ENCODE results near the gene LRP2BP.

The LRP2BP gene

DNA sequence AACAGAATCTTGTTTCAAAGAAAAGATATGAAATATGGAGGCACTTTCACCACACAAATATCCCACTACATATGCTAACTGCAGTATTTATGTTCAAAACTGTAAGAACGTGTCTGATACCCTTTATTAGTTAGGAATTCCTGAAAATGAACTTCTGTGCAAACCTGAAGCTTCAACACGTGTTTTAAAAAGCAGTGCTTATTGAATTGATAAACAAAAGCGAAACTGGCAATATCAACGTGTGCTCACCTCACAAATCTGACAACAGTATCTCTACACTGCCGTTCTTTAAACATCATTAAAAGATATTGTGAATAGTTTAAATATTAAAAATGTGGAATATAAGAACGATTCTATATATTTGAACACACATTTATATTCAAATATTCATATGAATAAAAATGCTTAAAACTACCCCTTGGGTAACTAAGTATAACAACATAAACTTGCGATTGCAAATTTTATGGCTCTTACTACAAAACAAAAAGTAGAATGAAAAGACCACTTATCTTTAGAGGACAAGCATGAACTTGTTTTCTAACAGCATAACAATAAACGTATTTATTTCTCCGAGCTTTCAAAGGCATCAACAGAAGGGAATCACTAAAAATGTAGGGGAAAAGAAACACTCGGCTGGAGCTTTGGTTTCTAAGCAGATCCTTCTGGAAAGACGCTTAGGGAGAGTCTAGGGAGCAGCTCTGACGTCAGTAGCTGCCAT is at the start of gene LRP2BP:
LRP2BP (minus strand) TSS at position 687 of the 718 bp plus-strand sequence. CDS start 17,738 bp downstream, outside the sequence.
- DNase-seq, result no peak

GRCh38 chr4:185445209-185445608 is 49.5 kb upstream of the LRP2BP start:
- DNase-seq, result no peak

- DNase-seq, result no peak
These were observed 45.8 kb upstream of the LRP2BP start for GRCh38 chr4:185441479-185441878.

GRCh38 chr4:185437809-185438208 is 42.1 kb upstream of the LRP2BP start:
- no peak for DNase-seq

- no peak for DNase-seq
These were observed 39.7 kb upstream of the LRP2BP start for GRCh38 chr4:185435466-185435865.

DNA sequence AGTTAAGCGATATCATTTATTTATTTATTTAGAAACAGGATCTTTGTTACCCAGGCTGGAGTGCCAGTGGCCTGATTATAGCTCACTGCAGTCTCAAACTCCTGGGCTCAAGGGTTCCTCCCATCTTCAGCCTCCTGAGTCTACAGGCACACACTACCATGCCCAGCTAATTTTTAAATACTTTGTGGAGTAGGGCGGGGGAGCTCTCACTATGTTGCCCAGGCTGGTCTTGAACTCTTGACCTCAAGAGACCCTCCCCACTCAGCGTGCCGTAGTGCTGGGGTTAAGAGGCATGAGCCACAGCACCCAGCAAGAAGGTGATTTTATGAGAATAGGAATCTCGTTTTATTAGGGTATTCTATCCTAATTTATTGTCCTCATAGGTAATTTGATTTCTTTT is 33.9 kb upstream of the LRP2BP start:
- DNase-seq, result no peak

- DNase-seq, result no peak
These were observed 31.4 kb upstream of the LRP2BP start for GRCh38 chr4:185426960-185427688.

GRCh38 chr4:185425647-185426352 is 30.1 kb upstream of the LRP2BP start, which contains the start of gene UFSP2:
UFSP2 (minus strand) TSS chr4:185425964; CDS start chr4:185425868, 96 bp downstream.
- peak; percentile 89 for DNase-seq

GRCh38 chr4:185424905-185425646 is 29.4 kb upstream of the LRP2BP start:
- peak; percentile 6 for DNase-seq

- no peak for DNase-seq
These were observed 25.8 kb upstream of the LRP2BP start for GRCh38 chr4:185421366-185422124.

GRCh38 chr4:185416955-185417354 is 21.2 kb upstream of the LRP2BP start:
- no peak for DNase-seq

GRCh38 chr4:185412412-185412811 is 16.7 kb upstream of the LRP2BP start:
- no peak for DNase-seq

DNA sequence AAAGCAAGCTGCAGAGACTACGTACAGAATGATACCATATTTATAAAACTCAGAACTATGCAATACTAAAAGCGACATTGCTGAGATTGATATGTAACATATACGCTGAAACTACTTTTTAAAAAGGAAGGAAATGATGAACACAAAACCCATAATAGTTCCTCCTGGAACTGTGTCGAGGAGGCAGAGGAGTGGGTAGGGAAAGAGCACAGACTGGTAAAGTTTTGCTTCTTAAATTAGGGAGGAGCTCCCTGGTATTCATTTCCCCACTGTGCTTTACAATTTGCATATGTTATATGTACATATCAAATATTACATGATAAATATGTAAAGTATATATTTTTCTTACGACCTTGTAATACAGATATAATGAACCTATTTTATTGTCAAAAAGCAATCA is 16.1 kb upstream of the LRP2BP start:
- DNase-seq, result no peak

GRCh38 chr4:185408432-185408831 is 12.7 kb upstream of the LRP2BP start:
- no peak for DNase-seq

- no peak for DNase-seq
These were observed 9.7 kb upstream of the LRP2BP start for GRCh38 chr4:185405296-185405999.

GRCh38 chr4:185404031-185404430 is 8.3 kb upstream of the LRP2BP start:
- no peak for DNase-seq

DNA sequence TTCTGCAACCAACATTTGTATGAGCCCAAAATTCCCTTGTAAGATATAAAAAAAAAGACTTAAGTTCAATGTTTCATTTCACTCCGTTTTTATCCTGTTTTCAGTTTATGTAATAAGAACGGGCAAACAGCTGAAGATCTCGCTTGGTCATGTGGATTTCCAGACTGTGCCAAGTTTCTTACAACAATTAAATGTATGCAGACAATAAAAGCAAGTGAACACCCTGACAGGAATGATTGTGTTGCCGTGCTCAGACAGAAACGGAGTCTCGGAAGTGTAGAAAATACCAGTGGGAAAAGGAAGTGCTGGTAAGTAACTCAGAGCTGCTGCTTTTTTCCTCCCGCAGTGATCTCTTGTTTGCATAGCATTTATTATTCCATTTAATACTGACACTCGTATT is 3.7 kb upstream of the LRP2BP start:
- no peak for DNase-seq

GRCh38 chr4:185398618-185399017 is 2.9 kb upstream of the LRP2BP start:
- no peak for DNase-seq

DNA sequence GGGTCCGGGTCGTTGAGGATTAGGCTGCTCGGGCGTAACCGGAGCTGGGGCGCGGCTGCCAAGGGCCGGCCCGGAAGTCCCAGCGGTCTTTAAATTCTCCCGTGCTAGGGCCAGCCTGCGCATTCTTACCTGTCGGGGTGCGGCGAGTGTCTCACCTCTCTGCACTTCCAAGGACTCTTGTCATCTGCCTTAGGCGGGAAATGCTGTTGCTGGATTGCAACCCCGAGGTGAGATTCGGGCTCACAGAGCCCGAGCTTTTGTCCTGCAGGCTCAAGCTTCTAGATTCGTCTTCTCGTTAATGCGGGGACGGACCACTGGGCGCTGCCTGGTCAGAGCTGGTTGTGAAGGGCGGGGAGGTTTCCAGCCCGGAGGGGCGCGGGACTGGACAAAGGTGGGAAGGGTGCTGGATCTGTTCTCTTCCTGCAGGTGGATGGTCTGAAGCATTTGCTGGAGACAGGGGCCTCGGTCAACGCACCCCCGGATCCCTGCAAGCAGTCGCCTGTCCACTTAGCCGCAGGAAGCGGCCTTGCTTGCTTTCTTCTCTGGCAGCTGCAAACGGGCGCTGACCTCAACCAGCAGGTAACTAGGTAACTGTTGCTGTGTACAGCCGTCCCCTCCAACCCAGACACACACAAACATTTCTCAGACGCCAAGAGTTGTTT is 1.1 kb upstream of the LRP2BP start, which contains the start of gene ANKRD37:
ANKRD37 (plus strand) TSS at position 118 of the 662 bp plus-strand sequence; CDS start at position 201, 83 bp downstream.
- no peak for DNase-seq

DNA sequence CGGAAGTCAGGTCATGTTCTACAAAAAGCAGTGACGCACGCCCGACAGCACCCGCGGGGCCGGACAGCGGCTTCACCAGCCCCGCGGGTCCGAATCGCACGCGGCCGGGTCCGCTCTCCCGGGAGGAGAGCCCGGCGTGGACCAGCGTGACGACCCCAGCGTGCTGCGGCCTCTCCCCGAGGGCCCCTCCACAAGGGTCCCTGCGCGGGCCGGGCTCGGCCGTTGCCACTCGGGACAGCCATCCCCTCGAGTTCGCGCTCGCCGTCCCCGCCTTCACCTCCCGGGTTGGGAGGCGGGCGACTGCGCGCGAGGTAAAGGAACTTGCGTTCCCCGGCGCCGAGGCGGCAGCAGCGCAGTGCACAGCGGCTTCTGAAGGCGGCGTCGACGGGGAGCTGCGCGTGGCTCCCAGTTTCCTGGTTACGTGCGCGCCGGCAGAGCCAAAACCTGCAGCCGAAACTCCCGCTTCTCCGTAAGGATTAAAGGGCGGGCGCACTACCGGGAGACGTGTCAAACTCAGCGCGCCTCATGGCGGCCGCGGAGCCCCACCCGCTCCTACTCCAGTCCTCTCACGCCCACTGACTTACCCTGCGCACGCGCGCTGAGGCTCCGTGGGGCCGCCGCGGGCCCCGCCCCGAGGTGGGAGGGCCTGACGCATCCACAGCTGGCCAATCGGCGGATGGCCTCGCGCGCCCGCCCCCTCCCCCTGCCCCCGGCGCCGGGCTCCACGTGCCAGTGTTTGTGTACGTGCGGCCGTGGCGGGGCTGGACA is 416 bp upstream of the LRP2BP start:
- DNase-seq, result peak; percentile 96
